HepG2 (cell line): ENCODE results near the gene FAF1. TPM values are rescaled to one million over a fixed set of nuclear protein-coding genes. Genes with fewer than 3 reads are reported as not detected.

Experiments
- ATAC-seq: fragments of 200-7000 bp; cut with Tn5 transposase; 3 replicates; pipeline ENCODE4 v1.9.1; 2020; ENCODE audit warnings: mild to moderate bottlenecking, moderate library complexity
- BruUV-seq: library from RNA; stranded (reverse); fragments of 400-500 nt; replicated peaks from 2 replicates; lab custom pipeline; 2021; lab: Mats Ljungman, UMichigan
- CTCF ChIA-PET: fragments of 300-600 bp; formaldehyde crosslinking; extraction: SDS; loops from one replicate; lab custom pipeline; 2021; ENCODE audit warnings: low total read pairs, inconsistent platforms, low intra/inter-chr PET ratio; lab: Yijun Ruan, JAX
- POLR2A ChIA-PET: fragments of 350-600 bp; sonication (Branson Sonifier 250); formaldehyde crosslinking; loops from one replicate; lab custom pipeline; 2020; ENCODE audit warnings: antibody characterized with exemption, inconsistent platforms; lab: Yijun Ruan, JAX
- DNase-seq: peaks from one replicate; pipeline ENCODE4 v3.0.0-alpha.2; 2015; ENCODE audit warnings: low spot score
- FAIRE-seq: peaks from 3 replicates; lab custom pipeline; 2011; peaks lifted over from hg19 to GRCh38; lab: Jason Lieb, UNC
- H2AFZ ChIP-seq: one replicate; pipeline ENCODE4 v1.6.1; 2011; ENCODE audit warnings: low read length, inconsistent platforms
- H3K27ac ChIP-seq: fragments of 300-600 bp; 3 replicates; pipeline ENCODE4 v1.8.0; 2011; ENCODE audit warnings: mixed run types, mild to moderate bottlenecking, mixed read lengths, low read length, inconsistent platforms; ENCODE audit not compliant: insufficient read depth; ENCODE audit errors: extremely low read length
- H3K27me3 ChIP-seq, 2 experiments: fragments of 200-600 bp in 1 of 2; 2 replicates in 1 of 2; 3 replicates in 1 of 2; pipeline versions ENCODE4 v1.6.0 to v1.8.0; 2011; ENCODE audit warnings: low read length in 2 of 2, mild to moderate bottlenecking in 2 of 2, moderate library complexity in 2 of 2, inconsistent platforms in 1 of 2; ENCODE audit not compliant: insufficient read depth in 2 of 2, control insufficient read depth in 1 of 2
- H3K36me3 ChIP-seq, 2 experiments: fragments of 200-600 bp in 1 of 2; replicated peaks in 1 of 2; 2 replicates in 1 of 2; 3 replicates in 1 of 2; pipeline versions ENCODE4 v1.5.1 to v1.8.0; 2011; ENCODE audit warnings: low read length in 2 of 2, inconsistent platforms in 1 of 2; ENCODE audit not compliant: insufficient read depth in 2 of 2, control insufficient read depth in 1 of 2
- H3K4me1 ChIP-seq: 2 replicates; pipeline ENCODE4 v1.5.1; 2012; ENCODE audit warnings: low read length, inconsistent platforms; ENCODE audit not compliant: insufficient read depth
- H3K4me2 ChIP-seq: 2 replicates; pipeline ENCODE4 v1.6.0; 2011; ENCODE audit warnings: low read depth, low read length, inconsistent platforms
- H3K4me3 ChIP-seq, 3 experiments: fragments of 200-600 bp in 1 of 3; sonication (generic), shearing (Covaris generic) in 1 of 3; replicated peaks in 1 of 3; 2 replicates each; pipeline ENCODE4 v1.5.1; 2011 to 2016; ENCODE audit warnings: low read length in 3 of 3, inconsistent platforms in 2 of 3, low read depth in 2 of 3, mild to moderate bottlenecking in 2 of 3, control low read depth in 1 of 3, mixed read lengths in 1 of 3; ENCODE audit not compliant: insufficient read depth in 1 of 3
- H3K79me2 ChIP-seq: one replicate; pipeline ENCODE4 v1.6.1; 2011; ENCODE audit warnings: low read length, inconsistent platforms; ENCODE audit not compliant: insufficient read depth
- H3K9ac ChIP-seq: 2 replicates; pipeline ENCODE4 v1.6.0; 2011; ENCODE audit warnings: mild to moderate bottlenecking, low read depth, low read length, inconsistent platforms; ENCODE audit not compliant: insufficient read depth
- H3K9me3 ChIP-seq: 2 replicates; pipeline ENCODE4 v1.5.1; 2012; ENCODE audit warnings: mild to moderate bottlenecking, low read length
- H4K20me1 ChIP-seq: 2 replicates; pipeline ENCODE4 v1.6.0; 2011; ENCODE audit warnings: inconsistent platforms, mild to moderate bottlenecking, low read length, moderate library complexity; ENCODE audit not compliant: insufficient read depth
- ARHGAP35 ChIP-seq: sonication (generic); formaldehyde crosslinking; IDR thresholded peaks from 2 replicates; pipeline ENCODE4 v1.9.0; 2022; ENCODE audit warnings: mild to moderate bottlenecking, inconsistent platforms, moderate library complexity, missing genetic modification reagents, borderline replicate concordance
- DZIP1 ChIP-seq: sonication (generic); formaldehyde crosslinking; IDR thresholded peaks from 2 replicates; pipeline ENCODE4 v1.5.0; 2020; ENCODE audit warnings: mild to moderate bottlenecking, missing genetic modification reagents
- HNRNPK ChIP-seq: fragments of 200-400 bp; formaldehyde crosslinking; IDR thresholded peaks from 2 replicates; pipeline ENCODE4 v1.6.1; 2018; ENCODE audit warnings: low read length, low read depth, moderate library complexity, mild to moderate bottlenecking; ENCODE audit not compliant: poor library complexity, severe bottlenecking
- IKZF4 ChIP-seq: sonication (generic); formaldehyde crosslinking; IDR thresholded peaks from 2 replicates; pipeline ENCODE4 v1.5.1; 2020; ENCODE audit warnings: borderline replicate concordance, mild to moderate bottlenecking, low read depth, missing genetic modification reagents; ENCODE audit errors: not compliant biosample characterization
- RBAK ChIP-seq: sonication (generic); formaldehyde crosslinking; IDR thresholded peaks from 2 replicates; pipeline ENCODE4 v1.5.1; 2020; ENCODE audit warnings: mild to moderate bottlenecking, missing genetic modification reagents
- TP53 ChIP-seq: sonication (generic); formaldehyde crosslinking; conservative IDR thresholded peaks from 2 replicates; pipeline ENCODE4 v1.4.0; 2020; ENCODE audit warnings: missing genetic modification reagents
- YEATS4 ChIP-seq: sonication (generic); formaldehyde crosslinking; IDR thresholded peaks from 2 replicates; pipeline ENCODE4 v1.4.0; 2020; ENCODE audit warnings: missing genetic modification reagents, borderline replicate concordance
- ZBTB4 ChIP-seq: sonication (generic); formaldehyde crosslinking; IDR thresholded peaks from 2 replicates; pipeline ENCODE4 v1.4.0; 2020; ENCODE audit warnings: missing genetic modification reagents, mild to moderate bottlenecking, borderline replicate concordance
- ZNF687 ChIP-seq: sonication (generic); formaldehyde crosslinking; IDR thresholded peaks from 2 replicates; pipeline ENCODE4 v1.5.1; 2020; ENCODE audit warnings: mild to moderate bottlenecking, missing genetic modification reagents, moderate library complexity
- ZSCAN20 ChIP-seq: sonication (generic); formaldehyde crosslinking; IDR thresholded peaks from 2 replicates; pipeline ENCODE4 v1.4.0; 2020; ENCODE audit warnings: missing genetic modification reagents, mild to moderate bottlenecking, borderline replicate concordance
- WGBS: methylation state at CpG from one replicate; pipeline ENCODE4 v1.1.6; 2017; ENCODE audit warnings: low lambda C conversion rate; 5-methylcytosine and 5-hydroxymethylcytosine counted together
- in situ Hi-C: cut with HindIII; loops from 2 replicates; pipeline ENCODE4 v1.10.0; 2017; ENCODE audit warnings: low pct_unique_long_range_greater_than_20kb; ENCODE audit not compliant: extremely low pct_ligation_motif_present
- intact Hi-C: fragments of 100-400 bp; cut with micrococcal nuclease; formaldehyde crosslinking; loops from one replicate; pipeline ENCODE4 v1.10.0; 2022; ENCODE audit not compliant: unreplicated experiment
- polyA plus RNA-seq, 8 experiments: library from polyadenylated mRNA; depleted of rRNA in 3 of 8; stranded (reverse) in 7 of 8; unstranded in 1 of 8; fragments of >200 nt; fragmentation: Illumina TruSeq in 4 of 8; extraction: Trizol in 4 of 8; gene quantifications; 2 replicates each; pipeline versions ENCODE4 v1.2.1 to v1.2.3, GENCODE V29; 2011 to 2016; ENCODE audit warnings: low read depth in 4 of 8, missing spikeins in 1 of 8, mixed read lengths in 1 of 8; ENCODE audit not compliant: insufficient read depth in 1 of 8
- total RNA-seq, 5 experiments: library from RNA; depleted of rRNA; stranded (reverse); fragments of >200 nt; fragmentation: Illumina TruSeq; extraction: Trizol; gene quantifications; 2 replicates each; pipeline ENCODE4 v1.2.3, GENCODE V29; 2016; ENCODE audit warnings: low read depth in 1 of 5

The FAF1 gene
- total and polyA plus RNA-seq, 2 of the 13 experiments (the other 11 are each of a cell fraction or from before 2014, with no cell fraction given): 19.4 to 63.3 TPM

GRCh38 chr1:50949286-50949982, 10.6 kb downstream of the FAF1 start (continued):
- TF ChIP-seq DZIP1 (CRISPR knock-in tag): no peak
- no peak for TF ChIP-seq ARHGAP35 (CRISPR knock-in tag)
- TF ChIP-seq RBAK (CRISPR knock-in tag): no peak

- Histone ChIP-seq H4K20me1 (no peaks in the 10 kb centered on the region; the same call in 1 of the 2 replicates), H3K9me3 (no peaks in the 10 kb centered on the region), H3K4me1 (no peaks in the 10 kb centered on the region), H3K27ac (no peak overlapping the region), H3K27me3 (no peaks in the 10 kb centered on the region), H3K4me2 (no peak overlapping the region), H3K9ac (no peak overlapping the region), H2AFZ (no peak overlapping the region), H3K4me3 (no peak overlapping the region), H3K36me3 (peaks cover 0 to 9% of the 10 kb centered on the region in 2 experiments; a peak in 2 of 5 replicates), H3K79me2 (peaks cover 74% of the 10 kb centered on the region)
- ATAC-seq: no peak
- BruUV-seq: no TSS peak
- in situ Hi-C loops: no loop called here
- FAIRE-seq: no peak
- WGBS: 96% methylated on average over 1 of the region's 1 CpG
- ChIA-PET POLR2A (no interaction called here), CTCF (no interaction called here)
- DNase-seq: no peak
- intact Hi-C loops: no loop called here
- TF ChIP-seq IKZF4 (no peak), ZNF687 (CRISPR knock-in tag) (no peak), TP53 (CRISPR knock-in tag) (no peak), YEATS4 (no peak), ZSCAN20 (CRISPR knock-in tag) (no peak), ZBTB4 (CRISPR knock-in tag) (no peak), HNRNPK (peak; percentile 66)
Measured at GRCh38 chr1:50942334-50942733, 17.7 kb downstream of the FAF1 start.
